Measurements from ENCODE around the gene HPSE2.

The HPSE2 gene

DNA sequence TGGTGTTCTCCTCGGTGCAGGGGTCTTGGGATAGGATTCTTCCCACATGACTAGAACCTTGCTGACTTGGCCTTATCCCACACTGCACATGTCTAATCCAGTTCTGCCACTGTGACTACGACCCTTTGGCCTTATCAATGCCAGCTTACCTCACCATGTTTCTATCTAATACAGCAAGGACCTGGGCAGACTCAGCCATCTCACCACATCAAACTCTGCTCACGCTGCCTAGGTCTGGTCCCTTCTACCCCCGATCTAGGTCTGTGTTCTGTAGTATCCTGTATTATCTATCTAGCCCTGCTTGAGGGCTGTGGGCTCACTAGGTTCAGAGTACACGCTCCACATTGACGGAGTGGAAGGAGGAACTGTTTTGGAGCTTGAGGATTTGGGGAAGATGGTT is 282.4 kb downstream of the HPSE2 start:
- H3K36me3 ChIP-seq (ENCODE audit: control insufficient read depth, insufficient read depth, low read length) = no peaks in the 10 kb centered on the region
- no peaks in the 10 kb centered on the region for H3K27me3 ChIP-seq (replicated peaks; ENCODE audit: control insufficient read depth, insufficient read depth, low read length)
- H3K4me3 ChIP-seq (replicated peaks; ENCODE audit: low read depth, low read length) = no peak overlapping the region
- DNase-seq (ENCODE audit: extremely low read depth, insufficient read length) = no peak
- TF ChIP-seq, protein P1, sequence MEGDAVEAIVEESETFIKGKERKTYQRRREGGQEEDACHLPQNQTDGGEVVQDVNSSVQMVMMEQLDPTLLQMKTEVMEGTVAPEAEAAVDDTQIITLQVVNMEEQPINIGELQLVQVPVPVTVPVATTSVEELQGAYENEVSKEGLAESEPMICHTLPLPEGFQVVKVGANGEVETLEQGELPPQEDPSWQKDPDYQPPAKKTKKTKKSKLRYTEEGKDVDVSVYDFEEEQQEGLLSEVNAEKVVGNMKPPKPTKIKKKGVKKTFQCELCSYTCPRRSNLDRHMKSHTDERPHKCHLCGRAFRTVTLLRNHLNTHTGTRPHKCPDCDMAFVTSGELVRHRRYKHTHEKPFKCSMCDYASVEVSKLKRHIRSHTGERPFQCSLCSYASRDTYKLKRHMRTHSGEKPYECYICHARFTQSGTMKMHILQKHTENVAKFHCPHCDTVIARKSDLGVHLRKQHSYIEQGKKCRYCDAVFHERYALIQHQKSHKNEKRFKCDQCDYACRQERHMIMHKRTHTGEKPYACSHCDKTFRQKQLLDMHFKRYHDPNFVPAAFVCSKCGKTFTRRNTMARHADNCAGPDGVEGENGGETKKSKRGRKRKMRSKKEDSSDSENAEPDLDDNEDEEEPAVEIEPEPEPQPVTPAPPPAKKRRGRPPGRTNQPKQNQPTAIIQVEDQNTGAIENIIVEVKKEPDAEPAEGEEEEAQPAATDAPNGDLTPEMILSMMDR (IDR thresholded peaks at IDR 0.05; ENCODE audit: insufficient read depth, low read length, poor library complexity, severe bottlenecking) = no peak

DNA sequence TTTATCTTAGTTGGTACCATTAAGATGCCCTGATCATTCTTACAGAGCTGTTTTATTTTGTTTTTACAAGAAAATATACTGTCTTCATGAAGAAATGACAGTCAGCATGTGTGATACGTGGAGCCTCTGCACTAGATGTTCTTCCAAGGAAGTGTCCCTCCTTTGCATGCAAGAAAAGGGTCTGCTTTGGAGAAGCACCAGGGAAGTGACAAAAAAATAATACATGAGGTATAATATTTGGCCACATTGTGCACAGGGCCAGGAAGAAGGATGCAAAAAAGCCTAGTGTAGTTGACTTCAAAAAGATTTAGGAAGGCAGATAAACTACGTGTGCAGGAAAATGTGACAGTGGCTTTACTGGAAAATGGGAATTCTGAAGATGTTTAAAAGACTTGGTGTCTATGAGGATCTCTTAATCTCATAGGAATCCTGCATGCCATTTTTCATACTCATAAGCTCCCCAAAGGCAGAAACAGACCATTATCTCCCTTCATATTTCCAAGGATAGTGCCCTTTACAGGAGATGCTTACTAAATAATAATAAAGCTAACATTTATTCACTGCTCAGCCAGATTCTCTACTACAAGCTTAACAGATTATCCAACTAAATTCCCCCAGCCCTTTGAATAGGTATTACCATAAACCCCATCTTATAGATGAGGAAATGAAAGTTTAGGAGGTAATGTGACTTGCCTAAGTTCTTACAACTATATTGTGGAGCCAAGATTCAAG is 284.2 kb downstream of the HPSE2 start:
- Histone ChIP-seq H3K27me3 (replicated peaks; ENCODE audit: control insufficient read depth, insufficient read depth, low read length) (no peaks in the 10 kb centered on the region), H3K4me3 (replicated peaks; ENCODE audit: low read depth, low read length) (no peak overlapping the region), H3K36me3 (ENCODE audit: control insufficient read depth, insufficient read depth, low read length) (no peaks in the 10 kb centered on the region)
- TF ChIP-seq, protein P1 (IDR thresholded peaks at IDR 0.05; ENCODE audit: insufficient read depth, low read length, poor library complexity, severe bottlenecking) = no peak
- DNase-seq (ENCODE audit: extremely low read depth, insufficient read length) = no peak

DNA sequence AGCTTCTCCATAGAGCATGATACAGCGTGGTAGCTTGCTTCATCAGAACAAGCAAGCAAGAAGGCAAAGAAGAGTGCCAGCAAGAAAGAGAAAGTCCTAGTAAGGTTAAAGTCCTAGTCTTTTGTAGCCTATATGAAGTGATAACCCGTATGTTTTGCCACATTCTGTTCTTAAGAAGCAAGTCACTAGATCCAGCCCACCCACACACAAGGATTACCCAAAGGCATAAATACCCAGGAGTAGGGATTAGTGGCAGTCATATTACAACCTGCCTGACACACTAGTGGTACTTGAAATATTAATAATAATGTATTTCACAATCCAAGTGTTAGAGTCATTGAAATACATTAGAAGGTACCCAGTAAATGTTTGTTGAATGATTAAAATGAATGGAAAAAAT is 285.5 kb downstream of the HPSE2 start:
- TF ChIP-seq, protein P1 (IDR thresholded peaks at IDR 0.05; ENCODE audit: insufficient read depth, low read length, poor library complexity, severe bottlenecking) = no peak
- Histone ChIP-seq H3K27me3 (replicated peaks; ENCODE audit: control insufficient read depth, insufficient read depth, low read length) (no peaks in the 10 kb centered on the region), H3K36me3 (ENCODE audit: control insufficient read depth, insufficient read depth, low read length) (no peaks in the 10 kb centered on the region), H3K4me3 (replicated peaks; ENCODE audit: low read depth, low read length) (no peak overlapping the region)
- no peak for DNase-seq (ENCODE audit: extremely low read depth, insufficient read length)

DNA sequence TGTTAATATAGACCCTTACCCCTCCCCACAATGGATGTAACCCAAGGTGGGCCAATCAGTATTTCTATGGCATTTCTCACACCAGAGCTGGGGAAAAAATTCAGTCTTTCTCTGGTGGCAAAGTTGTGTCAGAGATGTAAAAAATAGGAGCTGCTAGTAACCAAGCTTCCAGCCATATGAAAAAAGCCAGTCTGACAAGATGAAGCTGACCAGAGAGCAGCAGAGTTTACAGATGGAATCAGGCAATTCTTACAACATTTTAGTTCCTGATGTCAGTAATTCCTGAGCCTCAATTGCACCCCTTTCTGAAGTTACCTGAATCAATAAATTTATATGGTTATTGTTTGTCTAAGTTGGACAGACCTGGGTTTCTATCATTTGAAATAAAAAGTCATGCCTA is 286.3 kb downstream of the HPSE2 start:
- DNase-seq (ENCODE audit: extremely low read depth, insufficient read length) = no peak
- TF ChIP-seq, protein P1 (IDR thresholded peaks at IDR 0.05; ENCODE audit: insufficient read depth, low read length, poor library complexity, severe bottlenecking) = no peak
- H3K36me3 ChIP-seq (ENCODE audit: control insufficient read depth, insufficient read depth, low read length) = no peaks in the 10 kb centered on the region
- no peaks in the 10 kb centered on the region for H3K27me3 ChIP-seq (replicated peaks; ENCODE audit: control insufficient read depth, insufficient read depth, low read length)
- no peak overlapping the region for H3K4me3 ChIP-seq (replicated peaks; ENCODE audit: low read depth, low read length)

DNA sequence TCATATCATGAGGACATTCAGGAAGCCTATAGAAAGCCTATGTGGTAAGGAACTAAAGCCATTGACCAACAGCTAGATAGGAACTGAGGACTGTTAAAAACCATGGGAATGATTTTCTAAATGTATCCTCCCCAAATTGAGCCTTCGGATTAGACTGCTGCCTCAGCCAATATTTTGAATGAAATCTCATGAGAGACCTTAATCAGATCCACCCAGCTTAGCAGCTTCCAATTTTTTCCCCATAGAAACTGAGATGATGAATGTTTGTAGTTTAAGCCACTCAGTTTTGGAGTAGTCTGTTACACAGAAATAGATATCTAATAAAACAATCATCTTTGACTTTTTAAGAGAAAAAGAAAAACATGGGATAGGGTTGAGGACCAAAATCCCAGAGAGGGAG is 292.0 kb downstream of the HPSE2 start:
- Histone ChIP-seq H3K4me3 (replicated peaks; ENCODE audit: low read depth, low read length) (no peak overlapping the region), H3K27me3 (replicated peaks; ENCODE audit: control insufficient read depth, insufficient read depth, low read length) (no peaks in the 10 kb centered on the region), H3K36me3 (ENCODE audit: control insufficient read depth, insufficient read depth, low read length) (no peaks in the 10 kb centered on the region)
- TF ChIP-seq, protein P1 (IDR thresholded peaks at IDR 0.05; ENCODE audit: insufficient read depth, low read length, poor library complexity, severe bottlenecking) = no peak
- DNase-seq (ENCODE audit: extremely low read depth, insufficient read length) = no peak

DNA sequence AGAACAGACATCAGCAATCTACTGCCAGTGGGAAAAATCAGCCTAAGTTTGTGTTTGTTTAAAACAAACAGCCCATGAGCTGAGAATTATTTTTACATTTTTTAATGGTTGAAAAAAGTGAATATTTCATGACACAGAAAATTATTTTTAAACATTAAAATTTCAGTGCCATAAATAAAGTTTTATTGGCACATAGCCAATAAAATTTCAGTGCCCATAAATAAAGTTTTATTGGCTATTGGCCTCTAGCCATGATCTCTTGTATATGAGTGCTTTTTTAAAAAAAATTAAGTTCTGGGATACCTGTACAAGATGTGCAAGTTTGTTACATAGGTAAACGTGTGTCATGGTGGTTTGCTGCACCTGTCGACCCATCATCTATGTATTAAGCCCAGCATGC is 305.9 kb downstream of the HPSE2 start:
- TF ChIP-seq, protein P1 (IDR thresholded peaks at IDR 0.05; ENCODE audit: insufficient read depth, low read length, poor library complexity, severe bottlenecking) = no peak
- Histone ChIP-seq H3K36me3 (ENCODE audit: control insufficient read depth, insufficient read depth, low read length) (no peaks in the 10 kb centered on the region), H3K27me3 (replicated peaks; ENCODE audit: control insufficient read depth, insufficient read depth, low read length) (no peaks in the 10 kb centered on the region), H3K4me3 (replicated peaks; ENCODE audit: low read depth, low read length) (no peak overlapping the region)
- DNase-seq (ENCODE audit: extremely low read depth, insufficient read length) = no peak

Data from GM06990 (cell line).